Sigmoid colon (tissue), 3 donors: ENCODE data around the gene QKI.

ENCODE experiments used
- CTCF ChIP-seq, 4 experiments: fragments of 450-650 bp in 3 of 4; fragments of 200-600 bp in 1 of 4; IDR thresholded peaks; one replicate each; pipeline ENCODE4 v1.5.1; 2016 to 2019; ENCODE audit warnings: antibody characterized with exemption in 4 of 4, mild to moderate bottlenecking in 3 of 4, moderate library complexity in 2 of 4
- POLR2A ChIP-seq, 2 donors: fragments of 450-650 bp; IDR thresholded peaks; one replicate each; pipeline ENCODE4 v1.6.1; 2016; ENCODE audit warnings: antibody characterized with exemption in 2 of 2, mild to moderate bottlenecking in 2 of 2, moderate library complexity in 2 of 2

GRCh38 chr6:163383912-163384311 is 30.6 kb upstream of the QKI start:
- TF ChIP-seq CTCF (IDR thresholded peaks at IDR 0.05) (no peak), POLR2A (IDR thresholded peaks at IDR 0.05) (no peak)
